K562 (cell line): ENCODE results near the gene FANCI. TPM values are rescaled to one million over a fixed set of nuclear protein-coding genes. Genes with fewer than 3 reads are reported as not detected.
A peak's percentile ranks its signal among the peaks of the same experiment; 100 is the strongest.

Experiments
- ATAC-seq: fragments of 200-7000 bp; cut with Tn5 transposase; 3 replicates; pipeline ENCODE4 v1.9.1; 2020; ENCODE audit warnings: moderate library complexity
- BruUV-seq: library from RNA; stranded (reverse); fragments of 400-500 nt; replicated peaks from 2 replicates; lab custom pipeline; 2021; lab: Mats Ljungman, UMichigan
- CTCF ChIA-PET: fragments of 300-600 bp; formaldehyde crosslinking; extraction: SDS; loops from one replicate; lab custom pipeline; 2021; ENCODE audit warnings: low intra/inter-chr PET ratio; lab: Yijun Ruan, JAX
- POLR2A ChIA-PET: fragments of 300-600, 350-650 bp; sonication (Branson Sonifier 250); formaldehyde crosslinking; extraction: SDS; loops from one replicate; lab custom pipeline; 2021; ENCODE audit warnings: antibody characterized with exemption, inconsistent platforms; lab: Yijun Ruan, JAX
- DNase-seq, 4 experiments: peaks; one replicate each; pipeline versions ENCODE4 v3.0.0 to v3.0.0-alpha.2; 2011 to 2018; ENCODE audit warnings: low spot score in 3 of 4, mixed read lengths in 3 of 4; ENCODE audit errors: extremely low read depth in 1 of 4
- FAIRE-seq: peaks from 2 replicates; lab custom pipeline; 2011; peaks lifted over from hg19 to GRCh38; lab: Jason Lieb, UNC
- H2AFZ ChIP-seq: 2 replicates; pipeline ENCODE4 v1.6.0; 2011; ENCODE audit warnings: low read depth, low read length, control low read depth, inconsistent platforms
- H3K27ac ChIP-seq: fragments of 200-600 bp; 3 replicates; pipeline ENCODE4 v1.8.0; 2011; ENCODE audit warnings: low read depth, mild to moderate bottlenecking, control low read depth, inconsistent platforms, low read length, moderate library complexity, mixed read lengths; ENCODE audit errors: extremely low read depth
- H3K27me3 ChIP-seq, 2 experiments: fragments of 300-600 bp in 1 of 2; 2 replicates in 1 of 2; 3 replicates in 1 of 2; pipeline versions ENCODE4 v1.6.0 to v1.8.0; 2011; ENCODE audit warnings: inconsistent platforms in 2 of 2, low read length in 2 of 2, mild to moderate bottlenecking in 1 of 2, mixed read lengths in 1 of 2, moderate library complexity in 1 of 2; ENCODE audit not compliant: control insufficient read depth in 2 of 2, insufficient read depth in 2 of 2
- H3K36me3 ChIP-seq: fragments of 300-600 bp; 3 replicates; pipeline ENCODE4 v1.8.0; 2011; ENCODE audit warnings: mild to moderate bottlenecking, low read length, inconsistent platforms; ENCODE audit not compliant: control insufficient read depth, insufficient read depth
- H3K4me1 ChIP-seq, 2 experiments: fragments of 200-600 bp in 1 of 2; replicated peaks in 1 of 2; 2 replicates in 1 of 2; 3 replicates in 1 of 2; pipeline versions ENCODE4 v1.5.1 to v1.8.0; 2011; ENCODE audit warnings: inconsistent platforms in 2 of 2, low read length in 2 of 2, mild to moderate bottlenecking in 1 of 2, mixed read lengths in 1 of 2, moderate library complexity in 1 of 2; ENCODE audit not compliant: control insufficient read depth in 2 of 2, insufficient read depth in 2 of 2
- H3K4me2 ChIP-seq: 2 replicates; pipeline ENCODE4 v1.6.1; 2011; ENCODE audit warnings: low read length, control low read depth, inconsistent platforms, mixed read lengths; ENCODE audit not compliant: insufficient read depth
- H3K4me3 ChIP-seq: fragments of 200-600 bp; sonication (generic), shearing (Covaris generic); 2 replicates; pipeline ENCODE4 v1.5.1; 2016; ENCODE audit warnings: control low read depth, inconsistent platforms
- H3K79me2 ChIP-seq: fragments of 200-600 bp; 3 replicates; pipeline ENCODE4 v1.8.0; 2011; ENCODE audit warnings: low read length, inconsistent platforms; ENCODE audit not compliant: control insufficient read depth, insufficient read depth
- H3K9ac ChIP-seq, 2 experiments: 2 replicates each; pipeline versions ENCODE4 v1.6.0 to v1.6.1; 2011; ENCODE audit warnings: low read depth in 2 of 2, low read length in 2 of 2, control low read depth in 1 of 2, inconsistent platforms in 1 of 2, mild to moderate bottlenecking in 1 of 2, mixed read lengths in 1 of 2; ENCODE audit not compliant: insufficient read depth in 1 of 2
- H3K9me1 ChIP-seq: one replicate; pipeline ENCODE4 v1.6.0; 2011; ENCODE audit warnings: inconsistent platforms, mild to moderate bottlenecking, low read length, moderate library complexity; ENCODE audit not compliant: control insufficient read depth, insufficient read depth
- H3K9me3 ChIP-seq: replicated peaks from 2 replicates; pipeline ENCODE4 v1.5.1; 2011; ENCODE audit warnings: low read depth, low read length, inconsistent platforms; ENCODE audit not compliant: control insufficient read depth, insufficient read depth
- H4K20me1 ChIP-seq: replicated peaks from 2 replicates; pipeline ENCODE4 v1.6.1; 2011; ENCODE audit warnings: low read length, inconsistent platforms, mixed read lengths; ENCODE audit not compliant: control insufficient read depth, insufficient read depth
- ATF1 ChIP-seq, 2 experiments: fragments of 450-650 bp in 1 of 2; IDR thresholded peaks; 2 replicates each; pipeline ENCODE4 v1.6.1; 2016; ENCODE audit warnings: missing compliant biosample characterization in 1 of 2, missing genetic modification characterization in 1 of 2
- CBFA2T3 ChIP-seq: fragments of 450-650 bp; IDR thresholded peaks from 2 replicates; pipeline ENCODE4 v1.6.1; 2017
- HOMEZ ChIP-seq: fragments of 250-450 bp; sonication (Bioruptor Pico); IDR thresholded peaks from 2 replicates; pipeline ENCODE4 v1.4.0; 2020; ENCODE audit warnings: mild to moderate bottlenecking, moderate library complexity
- JUNB ChIP-seq: fragments of 450-650 bp; formaldehyde crosslinking; conservative IDR thresholded peaks from 2 replicates; pipeline ENCODE4 v1.4.0; 2020; ENCODE audit warnings: mild to moderate bottlenecking
- MIER1 ChIP-seq: fragments of 450-650 bp; IDR thresholded peaks from 2 replicates; pipeline ENCODE4 v1.6.1; 2016; ENCODE audit warnings: antibody characterized with exemption, mild to moderate bottlenecking, low read depth
- MTA1 ChIP-seq: fragments of 450-650 bp; IDR thresholded peaks from 2 replicates; pipeline ENCODE4 v1.6.1; 2017; ENCODE audit warnings: borderline replicate concordance
- NRF1 ChIP-seq, 2 experiments: fragments of 450-650 bp; IDR thresholded peaks in 1 of 2; conservative IDR thresholded peaks in 1 of 2; 2 replicates each; pipeline ENCODE4 v1.6.1; 2014; ENCODE audit warnings: mild to moderate bottlenecking in 2 of 2
- POLR3A ChIP-seq: IDR thresholded peaks from 2 replicates; pipeline ENCODE4 v1.6.1; 2011; ENCODE audit warnings: borderline replicate concordance, mild to moderate bottlenecking, moderate library complexity; ENCODE audit not compliant: insufficient read length, insufficient read depth; ENCODE audit errors: extremely low read depth
- RCOR1 ChIP-seq, 2 experiments: IDR thresholded peaks; 2 replicates each; pipeline ENCODE4 v1.6.1; 2012; ENCODE audit warnings: low read depth in 2 of 2, low read length in 2 of 2, borderline replicate concordance in 1 of 2, improper control_type of control experiment in 1 of 2
- RHOXF2B ChIP-seq: fragments of 250-450 bp; sonication (Bioruptor Pico); conservative IDR thresholded peaks from 2 replicates; pipeline ENCODE4 v1.5.1; 2021
- SRF ChIP-seq, 2 experiments: fragments of 250-450, 450-650 bp in 1 of 2; sonication (Bioruptor Pico) in 1 of 2; sonication (generic) in 1 of 2; formaldehyde crosslinking; IDR thresholded peaks; 2 replicates each; pipeline versions ENCODE4 v1.5.0 to v1.5.1; 2020 to 2022; ENCODE audit warnings: mild to moderate bottlenecking in 1 of 2, missing genetic modification reagents in 1 of 2
- UBTF ChIP-seq, 2 experiments: IDR thresholded peaks; 2 replicates each; pipeline ENCODE4 v1.6.1; 2012; ENCODE audit warnings: improper control_type of control experiment in 2 of 2, low read depth in 2 of 2, low read length in 2 of 2, borderline replicate concordance in 1 of 2
- ZEB2 ChIP-seq: fragments of 450-650 bp; IDR thresholded peaks from 2 replicates; pipeline ENCODE4 v1.6.1; 2016
- ZFX ChIP-seq: sonication (generic); formaldehyde crosslinking; IDR thresholded peaks from 2 replicates; pipeline ENCODE4 v1.8.0; 2022; ENCODE audit warnings: mild to moderate bottlenecking, missing genetic modification reagents, moderate library complexity
- ZNF212 ChIP-seq: fragments of 450-650 bp; formaldehyde crosslinking; IDR thresholded peaks from 2 replicates; pipeline ENCODE4 v1.4.0; 2020; ENCODE audit warnings: mild to moderate bottlenecking
- WGBS: fragments of 100-300 bp; shearing (Covaris generic); methylation state at CpG from one replicate; pipeline ENCODE4 v1.1.6; 2016; ENCODE audit warnings: low coverage, mixed read lengths; ENCODE audit not compliant: insufficient coverage; ENCODE audit errors: missing lambda C conversion rate; 5-methylcytosine and 5-hydroxymethylcytosine counted together
- in situ Hi-C: fragments of 300-500 bp; cut with MboI; formaldehyde crosslinking; loops from 4 replicates; pipeline ENCODE4 v1.15.0; 2018; ENCODE audit warnings: inconsistent platforms, mixed read lengths
- intact Hi-C: fragments of 100-400 bp; cut with micrococcal nuclease; formaldehyde crosslinking; loops from 2 replicates; pipeline ENCODE4 v1.14.2; 2022
- polyA plus RNA-seq, 8 experiments: library from polyadenylated mRNA; depleted of rRNA in 4 of 8; stranded (reverse) in 5 of 8; unstranded in 3 of 8; fragments of >200 nt; fragmentation: Nextera tagmentation in 2 of 8; fragmentation: Illumina TruSeq in 1 of 8; extraction: Ambion mirVana in 2 of 8; extraction: Trizol in 1 of 8; gene quantifications; 2 replicates each; pipeline versions ENCODE4 v1.2.1 to v1.2.3, GENCODE V29; 2011 to 2014; ENCODE audit warnings: inconsistent platforms in 1 of 8, missing spikeins in 1 of 8
- total RNA-seq, 7 experiments: library from RNA; depleted of rRNA in 6 of 7; stranded (reverse); fragments of >200 nt in 6 of 7; fragmentation: Illumina TruSeq in 2 of 7; extraction: Trizol in 2 of 7; gene quantifications; 2 replicates each; pipeline versions ENCODE4 v1.2.1 to v1.2.3, GENCODE V29; 2011 to 2021; ENCODE audit warnings: low replicate concordance in 1 of 7

The FANCI gene
- total and polyA plus RNA-seq, 9 of the 15 experiments (the other 6 are each of a cell fraction or from before 2014, with no cell fraction given) = 72.1 to 165 (median 131) TPM

- ChIA-PET CTCF (interaction anchor here (0.5 kb wide), 1 partner anchor 26 kb away, joined by 3 read pairs; no protein-coding TSS in a partner anchor), POLR2A (interaction anchor here (0.6 to 4.1 kb wide), 13 partner anchors 8 to 249 kb away, joined by 3 to 25 read pairs (median 4); no protein-coding TSS in a partner anchor)
- Histone ChIP-seq H3K4me2 (peak overlapping the region; percentile 78), H3K9ac (peak overlapping the region; percentile 56 to 84), H3K4me1 (peaks cover 13 to 30% of the 10 kb centered on the region in 2 experiments; a peak in 4 of 5 replicates), H3K27ac (peak overlapping the region; percentile 42; the same call in 2 of the 3 replicates), H3K4me3 (peak overlapping the region; percentile 44), H4K20me1 (peaks cover 4% of the 10 kb centered on the region; the same call in 1 of the 2 replicates), H3K36me3 (peaks cover 32% of the 10 kb centered on the region), H3K9me3 (no peaks in the 10 kb centered on the region), H2AFZ (peak overlapping the region; percentile 56), H3K9me1 (no peaks in the 10 kb centered on the region), H3K27me3 (peaks cover 0 to 4% of the 10 kb centered on the region in 2 experiments; a peak in 1 of 5 replicates), H3K79me2 (peaks cover 38% of the 10 kb centered on the region)
- ATAC-seq (no peak; the same call in 2 of the 3 replicates), DNase-seq (peak in 2 of 4 experiments; percentile 40 to 77), FAIRE-seq (no peak)
- intact Hi-C loops (loop anchor here (2.0 kb wide), 1 partner anchor 19 kb away; no protein-coding TSS in a partner anchor), in situ Hi-C loops (no loop called here)
- TSS peak; percentile 100 for BruUV-seq
- 13% methylated on average over 40 of the region's 40 CpGs for WGBS
- TF ChIP-seq UBTF (IDR thresholded peaks at IDR 0.05; ENCODE audit: borderline replicate concordance in 1 of 2, low read depth in 2 of 2, low read length in 2 of 2) (0 out of 4 replicates have a peak, but pooled peaks of 1 of the 2 experiments have one; percentile 4), NRF1 (conservative IDR thresholded peaks at IDR 0.05 in 1 of 2, IDR thresholded peaks at IDR 0.05 in 1 of 2) (peak; percentile 33 to 52), HOMEZ (CRISPR knock-in tag) (no peak), POLR3A (peak; percentile 53), ZNF212 (no peak), MTA1 (no peak; the same call in 1 of the 2 replicates), JUNB (CRISPR knock-in tag) (no peak), ZEB2 (peak; percentile 45; the same call in 1 of the 2 replicates), CBFA2T3 (0 out of 2 replicates have a peak, but pooled peaks have one; percentile 11), MIER1 (0 out of 2 replicates have a peak, but pooled peaks have one; percentile 51), ATF1 (CRISPR knock-in tag; IDR thresholded peaks at IDR 0.05) (no peak), ATF1 (tag; IDR thresholded peaks at IDR 0.05) (peak; percentile 78), RHOXF2B (no peak), ZFX (CRISPR knock-in tag) (no peak), SRF (CRISPR knock-in tag; IDR thresholded peaks at IDR 0.05) (0 out of 4 replicates have a peak, but pooled peaks of 1 of the 2 experiments have one; percentile 7), RCOR1 (IDR thresholded peaks at IDR 0.05; ENCODE audit: borderline replicate concordance in 1 of 2, low read depth in 2 of 2, low read length in 2 of 2) (peak in 1 of 2 experiments; percentile 1; a peak in 1 of 4 replicates)
Observed at GRCh38 chr15:89335298-89336041, 91.7 kb downstream of the FANCI start.
